Gastrocnemius medialis (tissue), 4 donors: ENCODE results near the gene MIER2. TPM values are rescaled to one million over a fixed set of nuclear protein-coding genes. Genes with fewer than 3 reads are reported as not detected.
A peak's percentile ranks its signal among the peaks of the same experiment; 100 is the strongest.

ENCODE experiments used
- ATAC-seq, 2 donors: fragments of 150-250 bp; one replicate each; pipeline ENCODE4 v1.9.1; 2016
- DNase-seq, 2 donors: peaks; one replicate each; pipeline ENCODE4 v3.0.0-alpha.2; 2019
- H3K27ac ChIP-seq, 4 donors: fragments of 200-600 bp; sonication (generic); 1 replicate in 1 of 4; 2 replicates in 3 of 4; pipeline ENCODE4 v1.5.1; 2016 to 2018; ENCODE audit warnings: mild to moderate bottlenecking in 2 of 4, moderate library complexity in 1 of 4
- H3K27me3 ChIP-seq, 3 donors: fragments of 200-600 bp; sonication (generic) in 2 of 3; 1 replicate in 1 of 3; 2 replicates in 2 of 3; pipeline versions ENCODE4 v1.5.1 to v1.6.0; 2016 to 2019; ENCODE audit warnings: mild to moderate bottlenecking in 1 of 3, moderate library complexity in 1 of 3
- H3K36me3 ChIP-seq, 2 donors: fragments of 200-600 bp; sonication (generic) in 1 of 2; one replicate each; pipeline ENCODE4 v1.5.1; 2017 to 2018
- H3K4me1 ChIP-seq, 2 donors: fragments of 200-600 bp; sonication (generic) in 1 of 2; one replicate each; pipeline ENCODE4 v1.5.1; 2016 to 2017; ENCODE audit warnings: mild to moderate bottlenecking in 2 of 2
- H3K4me3 ChIP-seq, 4 donors: fragments of 200-600 bp; sonication (generic) in 3 of 4; 1 replicate in 1 of 4; 2 replicates in 3 of 4; pipeline ENCODE4 v1.5.1; 2016 to 2019; ENCODE audit warnings: mild to moderate bottlenecking in 2 of 4
- H3K9me3 ChIP-seq, 3 donors: fragments of 200-600 bp; sonication (generic) in 2 of 3; 1 replicate in 1 of 3; 2 replicates in 2 of 3; pipeline ENCODE4 v1.5.1; 2016 to 2019
- CTCF ChIP-seq, 5 experiments: fragments of 450-650 bp in 3 of 5; fragments of 200-600 bp in 2 of 5; sonication (generic) in 2 of 5; IDR thresholded peaks in 4 of 5; conservative IDR thresholded peaks in 1 of 5; 1 replicate in 4 of 5; 2 replicates in 1 of 5; pipeline ENCODE4 v1.5.1; 2016 to 2019; ENCODE audit warnings: antibody characterized with exemption in 5 of 5, mild to moderate bottlenecking in 3 of 5, moderate library complexity in 3 of 5
- POLR2A ChIP-seq, 2 donors: fragments of 450-650 bp; IDR thresholded peaks; one replicate each; pipeline ENCODE4 v1.6.1; 2017; ENCODE audit warnings: antibody characterized with exemption in 2 of 2, mild to moderate bottlenecking in 2 of 2, moderate library complexity in 2 of 2
- in situ Hi-C, 4 donors: fragments of 200-750 bp; cut with MboI; loops; one replicate each; pipeline versions ENCODE4 v1.15.0 to v1.8.0; 2017; ENCODE audit warnings: low sequenced_read_pairs in 4 of 4
- intact Hi-C: fragments of 100-400 bp; cut with DNase I; formaldehyde crosslinking; loops from one replicate; pipeline ENCODE4 v1.15.1; 2023; ENCODE audit warnings: low total_unique reads
- total RNA-seq, 4 donors: library from RNA; depleted of rRNA; stranded (reverse); fragments of >200 nt; gene quantifications; one replicate each; pipeline versions ENCODE4 v1.1.0 to v1.2.3, GENCODE V29; 2016

Gene MIER2
- total RNA-seq, 4 donors from 2014 or later, result 10.6 to 21.0 (median 16.5) TPM

GRCh38 chr19:305240-306150 lies 39.1 kb downstream of the MIER2 start:
- intact Hi-C loops, result no loop called here
- DNase-seq, result no peak
- Histone ChIP-seq H3K9me3 (no peaks in the 10 kb centered on the region), H3K4me3 (no peak overlapping the region), H3K36me3 (peaks cover 0 to 36% of the 10 kb centered on the region in 2 donors), H3K27me3 (no peaks in the 10 kb centered on the region), H3K4me1 (no peaks in the 10 kb centered on the region), H3K27ac (no peak overlapping the region)
- in situ Hi-C loops, result no loop called here
- no peak for ATAC-seq
- TF ChIP-seq POLR2A (IDR thresholded peaks at IDR 0.05) (no peak), CTCF (IDR thresholded peaks at IDR 0.05 in 4 of 5, conservative IDR thresholded peaks at IDR 0.05 in 1 of 5) (no peak)

- no peaks in the 10 kb centered on the region for H3K36me3 ChIP-seq
- no peak for TF ChIP-seq CTCF (IDR thresholded peaks at IDR 0.05 in 4 of 5, conservative IDR thresholded peaks at IDR 0.05 in 1 of 5)
- TF ChIP-seq POLR2A (IDR thresholded peaks at IDR 0.05), result no peak
- in situ Hi-C loops (no loop called here), intact Hi-C loops (no loop called here)
- DNase-seq (peak in 1 of 2 donors; percentile 42), ATAC-seq (peak in 1 of 2 donors; percentile 24)
- H3K4me3 ChIP-seq, result no peak overlapping the region
- no peaks in the 10 kb centered on the region for H3K9me3 ChIP-seq
- H3K27me3 ChIP-seq, result peaks cover 32 to 40% (median 34%) of the 10 kb centered on the region in 3 donors
- H3K27ac ChIP-seq, result peak overlapping the region; percentile 29 to 68 (median 46)
- peaks cover 0 to 8% of the 10 kb centered on the region in 2 donors for H3K4me1 ChIP-seq
Measured at GRCh38 chr19:296476-297225, 47.9 kb downstream of the MIER2 start.

- H3K4me3 ChIP-seq, result no peak overlapping the region
- TF ChIP-seq POLR2A (IDR thresholded peaks at IDR 0.05), result no peak
- TF ChIP-seq CTCF (IDR thresholded peaks at IDR 0.05 in 4 of 5, conservative IDR thresholded peaks at IDR 0.05 in 1 of 5), result no peak
- no peaks in the 10 kb centered on the region for H3K36me3 ChIP-seq
- in situ Hi-C loops (no loop called here), intact Hi-C loops (no loop called here)
- H3K9me3 ChIP-seq, result no peaks in the 10 kb centered on the region
- peaks cover 35 to 41% (median 39%) of the 10 kb centered on the region in 3 donors for H3K27me3 ChIP-seq
- peak overlapping the region; percentile 39 to 68 (median 56) for H3K27ac ChIP-seq
- H3K4me1 ChIP-seq, result peaks cover 0 to 8% of the 10 kb centered on the region in 2 donors
- peak; percentile 45 to 46 for ATAC-seq
- no peak for DNase-seq
Measured at GRCh38 chr19:295687-296370, 48.8 kb downstream of the MIER2 start.

GRCh38 chr19:294946-295686 lies 49.5 kb downstream of the MIER2 start:
- peaks cover 41 to 47% (median 45%) of the 10 kb centered on the region in 3 donors for H3K27me3 ChIP-seq
- peaks cover 0 to 8% of the 10 kb centered on the region in 2 donors for H3K4me1 ChIP-seq
- in situ Hi-C loops (no loop called here), intact Hi-C loops (no loop called here)
- ATAC-seq, result peak in 1 of 2 donors; percentile 11
- no peak for DNase-seq
- TF ChIP-seq CTCF (IDR thresholded peaks at IDR 0.05 in 4 of 5, conservative IDR thresholded peaks at IDR 0.05 in 1 of 5) (peak in 4 of 5 experiments; percentile 37 to 64 (median 47)), POLR2A (IDR thresholded peaks at IDR 0.05) (no peak)
- H3K36me3 ChIP-seq, result no peaks in the 10 kb centered on the region
- H3K9me3 ChIP-seq, result no peaks in the 10 kb centered on the region
- peak overlapping the region; percentile 10 to 68 (median 56) for H3K27ac ChIP-seq
- peak overlapping the region in 1 of 4 donors; percentile 34 for H3K4me3 ChIP-seq
